Body of pancreas (tissue), 4 donors: Measurements from ENCODE around the gene TRAK1.

Experiments used
- CTCF ChIP-seq, 7 experiments: fragments of 450-650 bp in 4 of 7; fragments of 200-600 bp in 3 of 7; sonication (generic) in 3 of 7; IDR thresholded peaks; one replicate each; pipeline ENCODE4 v1.5.1; 2016 to 2019; ENCODE audit warnings: antibody characterized with exemption in 7 of 7
- POLR2A ChIP-seq, 3 donors: fragments of 450-650 bp; IDR thresholded peaks; one replicate each; pipeline ENCODE4 v1.6.1; 2016; ENCODE audit warnings: antibody characterized with exemption in 3 of 3, mild to moderate bottlenecking in 2 of 3

- TF ChIP-seq CTCF (IDR thresholded peaks at IDR 0.05) (no peak), POLR2A (IDR thresholded peaks at IDR 0.05) (no peak)
Measured at GRCh38 chr3:42161050-42161935, 70.1 kb downstream of the TRAK1 start.
